ENCODE data around the gene F7. TPM values are rescaled to one million over a fixed set of nuclear protein-coding genes. Genes with fewer than 3 reads are reported as not detected.

F7 gene
- total RNA-seq, 1 donor from 2014 or later, result not detected

DNA sequence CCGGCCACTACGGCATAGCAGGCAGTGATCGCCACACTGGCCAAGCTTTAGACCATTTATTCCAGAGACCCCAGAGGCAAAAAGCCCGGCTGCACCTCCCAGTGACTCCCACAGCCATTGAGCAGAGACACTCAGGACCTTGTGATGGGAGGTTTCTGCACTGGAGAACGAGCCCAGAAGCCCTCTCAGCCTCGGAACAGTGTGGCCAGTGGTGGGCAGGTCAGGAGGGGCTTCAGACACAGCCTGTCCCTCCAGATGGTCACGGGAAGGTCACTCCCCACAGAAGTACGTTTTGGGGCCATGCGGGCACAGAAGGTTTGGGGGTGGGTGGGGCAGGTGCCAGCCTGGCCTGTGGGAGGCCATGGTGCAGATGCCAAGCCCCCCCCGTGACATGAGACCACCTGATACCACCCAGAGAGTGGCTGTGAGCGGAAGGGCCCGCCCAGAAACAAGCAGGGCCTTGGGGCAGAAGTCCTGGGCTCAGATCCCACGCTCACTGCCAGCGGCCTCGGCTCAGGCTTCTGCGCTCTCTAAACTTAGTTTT, 16.4 kb downstream of the F7 start:
- peak overlapping the region; percentile 67 for H3K27ac ChIP-seq
- no peaks in the 10 kb centered on the region for H3K27me3 ChIP-seq (ENCODE audit: low read depth)
- intact Hi-C loops (cut with DNase I), result no loop called here
- no peaks in the 10 kb centered on the region for H3K36me3 ChIP-seq
- ATAC-seq, result no peak
- no peaks in the 10 kb centered on the region for H3K9me3 ChIP-seq
- peak; percentile 41 for DNase-seq
- no peaks in the 10 kb centered on the region for H3K4me1 ChIP-seq
- peak overlapping the region; percentile 43 for H3K4me3 ChIP-seq
- TF ChIP-seq, protein P1, sequence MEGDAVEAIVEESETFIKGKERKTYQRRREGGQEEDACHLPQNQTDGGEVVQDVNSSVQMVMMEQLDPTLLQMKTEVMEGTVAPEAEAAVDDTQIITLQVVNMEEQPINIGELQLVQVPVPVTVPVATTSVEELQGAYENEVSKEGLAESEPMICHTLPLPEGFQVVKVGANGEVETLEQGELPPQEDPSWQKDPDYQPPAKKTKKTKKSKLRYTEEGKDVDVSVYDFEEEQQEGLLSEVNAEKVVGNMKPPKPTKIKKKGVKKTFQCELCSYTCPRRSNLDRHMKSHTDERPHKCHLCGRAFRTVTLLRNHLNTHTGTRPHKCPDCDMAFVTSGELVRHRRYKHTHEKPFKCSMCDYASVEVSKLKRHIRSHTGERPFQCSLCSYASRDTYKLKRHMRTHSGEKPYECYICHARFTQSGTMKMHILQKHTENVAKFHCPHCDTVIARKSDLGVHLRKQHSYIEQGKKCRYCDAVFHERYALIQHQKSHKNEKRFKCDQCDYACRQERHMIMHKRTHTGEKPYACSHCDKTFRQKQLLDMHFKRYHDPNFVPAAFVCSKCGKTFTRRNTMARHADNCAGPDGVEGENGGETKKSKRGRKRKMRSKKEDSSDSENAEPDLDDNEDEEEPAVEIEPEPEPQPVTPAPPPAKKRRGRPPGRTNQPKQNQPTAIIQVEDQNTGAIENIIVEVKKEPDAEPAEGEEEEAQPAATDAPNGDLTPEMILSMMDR (IDR thresholded peaks at IDR 0.05), result no peak

DNA sequence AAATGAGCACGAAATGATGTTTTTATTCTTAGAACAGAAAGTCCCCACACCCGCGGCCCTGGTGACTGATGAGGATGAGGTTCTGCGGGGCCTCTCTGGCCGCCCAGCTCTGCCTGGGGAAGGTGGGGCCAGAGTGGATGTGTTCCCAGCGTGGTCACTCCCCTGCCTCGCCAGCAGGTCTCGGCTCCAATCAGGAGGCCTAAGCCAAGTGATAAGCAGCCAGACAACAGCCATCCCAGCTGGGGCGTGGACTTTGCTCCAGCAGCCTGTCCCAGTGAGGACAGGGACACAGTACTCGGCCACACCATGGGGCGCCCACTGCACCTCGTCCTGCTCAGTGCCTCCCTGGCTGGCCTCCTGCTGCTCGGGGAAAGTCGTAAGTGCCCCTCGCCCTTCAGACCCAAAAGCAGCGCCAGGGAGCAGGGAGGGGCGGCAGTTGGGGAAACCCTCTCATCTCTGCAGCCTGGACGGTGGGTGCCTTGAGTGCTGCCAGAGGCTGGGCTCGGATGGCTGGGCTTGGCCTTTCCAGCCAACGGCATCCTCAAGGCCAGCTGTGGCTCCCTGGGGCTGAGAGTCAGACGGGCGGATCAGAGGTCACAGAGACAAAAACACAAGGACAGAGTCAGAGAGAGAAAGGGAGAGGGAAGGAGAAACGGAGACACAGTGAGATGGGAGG, 17.1 kb downstream of the F7 start, which contains the start of gene F10:
TSS of gene F10 (plus strand) at position 250 of the 676 bp plus-strand sequence. CDS start at position 307, 57 bp downstream.
- Histone ChIP-seq H3K27me3 (ENCODE audit: low read depth) (no peaks in the 10 kb centered on the region), H3K36me3 (no peaks in the 10 kb centered on the region), H3K4me3 (peak within 1 kb of the TSS; percentile 43), H3K27ac (peak within 1 kb of the TSS; percentile 67), H3K4me1 (no peaks in the 10 kb centered on the region), H3K9me3 (no peaks in the 10 kb centered on the region)
- peak; percentile 58 to 62 for ATAC-seq
- TF ChIP-seq, protein P1 (IDR thresholded peaks at IDR 0.05), result no peak
- DNase-seq, result peak; percentile 48
- intact Hi-C loops (cut with DNase I), result no loop called here

DNA sequence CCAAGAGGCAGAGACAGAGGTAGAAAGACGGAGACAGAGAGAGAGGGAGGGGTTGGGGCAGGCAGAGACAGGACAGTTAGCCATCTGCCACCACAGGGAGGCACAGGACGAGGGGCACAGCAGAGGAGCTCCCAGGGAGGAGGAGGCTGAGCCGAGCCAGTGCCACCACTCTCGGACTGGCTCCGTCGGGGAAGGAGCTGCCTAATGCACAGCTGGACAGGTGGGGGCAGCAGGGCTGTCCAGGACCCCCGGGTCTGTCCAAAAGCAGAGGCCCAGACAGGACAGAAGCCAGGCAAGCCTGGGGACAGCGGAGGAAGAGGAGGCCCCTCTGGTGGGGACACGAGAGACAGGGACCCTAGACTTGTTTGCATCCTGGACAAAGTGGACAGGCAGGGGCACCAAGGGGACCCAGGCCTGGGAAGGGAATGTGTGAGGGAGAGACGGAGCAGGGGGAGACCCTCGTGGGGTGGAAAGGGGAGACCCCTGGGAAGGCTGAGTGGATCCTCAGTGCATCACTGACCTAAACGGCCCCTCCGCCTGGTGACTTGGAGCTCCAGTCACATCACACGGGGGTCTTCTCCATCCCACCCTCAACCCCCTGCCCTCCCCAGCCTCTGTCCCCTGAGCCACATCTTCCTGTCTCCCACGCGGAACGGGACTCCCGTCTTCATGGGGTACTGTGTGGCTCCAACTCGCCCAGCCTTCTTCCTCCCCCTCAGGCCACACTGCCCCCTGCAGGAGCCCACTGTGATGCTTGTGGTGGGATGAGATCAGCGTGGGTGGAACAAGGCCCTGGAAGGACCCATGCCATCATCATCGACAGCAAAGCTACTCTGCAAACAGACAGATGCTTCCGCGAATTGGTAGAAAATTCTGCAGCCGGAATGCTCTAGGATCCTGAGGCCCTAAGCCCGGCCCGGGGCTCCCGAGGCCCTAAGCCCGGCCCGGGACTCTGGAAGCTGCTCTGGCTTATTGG, 17.9 kb downstream of the F7 start:
- Histone ChIP-seq H3K36me3 (no peaks in the 10 kb centered on the region), H3K9me3 (no peaks in the 10 kb centered on the region), H3K27me3 (ENCODE audit: low read depth) (no peaks in the 10 kb centered on the region), H3K4me1 (no peaks in the 10 kb centered on the region), H3K27ac (peak overlapping the region; percentile 62), H3K4me3 (peak overlapping the region; percentile 43)
- DNase-seq, result peak; percentile 41
- TF ChIP-seq, protein P1 (IDR thresholded peaks at IDR 0.05), result no peak
- intact Hi-C loops (cut with DNase I), result no loop called here
- peak in 1 of 2 donors; percentile 20 for ATAC-seq

DNA sequence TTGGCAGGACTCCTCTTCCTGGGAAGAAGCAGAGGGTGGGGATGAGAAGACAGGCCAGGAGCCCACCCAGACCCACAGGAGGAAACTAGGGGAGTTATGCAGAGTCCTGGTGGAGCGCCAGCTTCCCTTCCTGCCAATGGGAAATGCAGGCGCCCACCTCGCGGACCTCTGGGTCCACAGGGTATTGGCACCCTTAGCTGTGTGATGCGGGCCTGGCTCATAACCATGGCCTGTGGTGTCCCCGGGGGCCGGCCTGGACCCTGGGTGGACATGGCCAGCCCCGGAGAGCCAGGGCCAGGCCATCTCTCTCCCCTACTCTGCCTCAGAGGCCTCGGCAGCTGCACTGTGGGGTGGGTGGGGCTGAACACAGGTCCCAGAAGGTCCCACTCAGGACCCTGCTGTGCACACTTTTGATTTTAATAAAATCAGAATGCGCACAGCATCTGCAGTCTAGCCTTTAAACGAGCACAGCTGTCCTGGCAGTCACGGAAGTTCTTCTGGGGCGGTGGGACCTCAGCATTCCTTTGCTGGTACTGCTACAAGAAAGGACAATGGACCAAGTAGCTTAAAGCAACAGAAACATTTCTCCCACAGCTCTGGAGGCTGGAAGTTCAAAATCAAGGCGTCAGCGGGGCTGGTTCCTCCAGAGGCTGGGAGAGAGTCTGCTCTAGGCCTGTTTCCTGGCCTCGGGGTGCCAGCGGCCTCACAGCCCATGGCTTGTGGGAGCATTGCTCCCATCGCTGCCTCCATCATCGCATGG, 18.8 kb downstream of the F7 start:
- no peaks in the 10 kb centered on the region for H3K9me3 ChIP-seq
- no peaks in the 10 kb centered on the region for H3K4me1 ChIP-seq
- H3K27ac ChIP-seq, result no peak overlapping the region
- no peaks in the 10 kb centered on the region for H3K36me3 ChIP-seq
- peaks cover under 1% of the 10 kb centered on the region for H3K27me3 ChIP-seq (ENCODE audit: low read depth)
- TF ChIP-seq, protein P1 (IDR thresholded peaks at IDR 0.05), result no peak
- peak; percentile 25 for DNase-seq
- intact Hi-C loops (cut with DNase I), result no loop called here
- no peak overlapping the region for H3K4me3 ChIP-seq
- ATAC-seq, result no peak

All from lower lobe of right lung (tissue), 2 donors.